ENCODE data around the gene DPP4.
"Not testable (repeated sequence)": the region's sequence is repeated elsewhere in the genome, so short reads cannot be mapped to it uniquely, and the experiment has no call there.

DPP4 gene

DNA sequence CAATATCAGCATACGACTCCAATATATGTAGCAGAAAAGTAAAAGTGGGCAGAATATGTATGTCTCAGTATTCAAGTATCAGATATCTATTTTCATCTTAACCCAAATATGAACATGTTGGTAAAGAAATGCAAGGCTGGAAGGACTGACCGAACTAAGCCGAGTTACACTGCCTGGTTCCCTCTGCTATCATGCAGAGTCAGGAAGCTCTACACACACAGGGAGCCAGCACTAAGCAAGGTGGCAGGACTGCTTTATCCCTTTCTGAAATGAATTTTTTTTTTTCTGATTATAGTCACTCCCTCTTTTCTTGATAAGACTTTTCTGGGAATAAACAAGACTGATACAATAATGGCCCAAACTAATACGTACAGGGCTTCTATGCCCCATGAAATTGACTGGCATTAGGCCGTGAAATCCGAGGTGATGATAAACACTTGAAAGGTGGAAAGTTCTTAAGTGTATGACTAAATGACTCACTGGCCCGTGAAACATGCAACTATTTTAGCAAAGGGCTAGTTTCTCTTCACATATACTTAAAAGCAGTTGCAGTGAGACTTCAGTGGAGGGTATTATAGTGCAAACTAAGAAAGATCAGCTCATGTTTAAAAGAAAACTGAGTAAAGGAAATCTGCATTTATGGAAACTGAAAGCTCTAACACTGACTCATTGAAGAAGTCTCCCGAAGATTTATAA, 14.9 kb downstream of the DPP4 start:
- no peak for DNase-seq

DNA sequence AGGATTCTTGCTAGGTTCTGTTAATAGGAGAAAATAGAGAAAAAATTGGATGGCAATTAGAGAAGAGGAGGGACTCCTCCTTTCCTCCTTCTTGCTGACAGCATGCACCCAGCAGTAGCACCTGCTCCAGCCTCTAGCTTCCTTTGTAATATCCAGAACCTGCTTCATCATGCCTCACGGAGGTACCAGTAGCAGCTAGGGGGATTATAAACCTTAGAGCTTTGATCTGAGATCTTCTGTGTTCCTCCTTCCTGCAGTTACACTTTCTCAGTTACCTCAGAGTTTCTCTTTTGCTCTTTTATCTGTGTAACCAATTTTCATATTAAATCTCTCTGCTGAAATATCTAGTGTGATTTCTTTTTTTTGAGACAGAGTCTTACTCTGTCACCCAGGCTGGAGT, 16.6 kb downstream of the DPP4 start:
- DNase-seq, result no peak

DNA sequence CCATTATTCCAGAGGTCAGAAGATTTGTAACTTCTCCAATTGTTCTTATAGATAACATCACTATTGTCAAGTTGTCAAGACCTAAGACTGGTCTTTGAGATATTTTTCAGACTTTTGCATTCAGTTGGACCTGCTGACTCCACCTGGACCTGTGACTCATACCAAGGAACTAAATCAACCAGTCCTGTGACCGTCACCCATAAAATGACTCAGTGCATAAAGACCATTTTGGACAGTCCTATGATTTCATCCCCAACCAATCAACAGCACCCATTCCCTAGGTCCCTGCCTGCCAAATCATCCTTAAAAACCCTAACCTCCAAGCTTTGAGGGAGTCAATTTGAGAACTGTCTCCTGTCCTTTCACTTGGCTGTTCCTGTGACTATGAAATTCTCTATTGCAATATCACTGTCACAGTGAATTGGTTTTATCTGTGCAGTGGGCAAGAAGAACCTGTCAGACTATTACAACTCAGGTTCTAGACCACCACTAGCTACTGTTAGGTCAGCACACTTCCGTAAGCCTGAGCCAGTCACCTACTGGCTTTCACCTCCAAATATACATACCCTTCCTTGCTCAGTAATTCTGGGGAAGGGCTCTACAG, 17.1 kb downstream of the DPP4 start:
- DNase-seq, result no peak

- no peak for DNase-seq
Observed at GRCh38 chr2:162053808-162054155, 20.2 kb downstream of the DPP4 start.

- no peak for DNase-seq
Observed at GRCh38 chr2:162053066-162053807, 20.8 kb downstream of the DPP4 start.

DNA sequence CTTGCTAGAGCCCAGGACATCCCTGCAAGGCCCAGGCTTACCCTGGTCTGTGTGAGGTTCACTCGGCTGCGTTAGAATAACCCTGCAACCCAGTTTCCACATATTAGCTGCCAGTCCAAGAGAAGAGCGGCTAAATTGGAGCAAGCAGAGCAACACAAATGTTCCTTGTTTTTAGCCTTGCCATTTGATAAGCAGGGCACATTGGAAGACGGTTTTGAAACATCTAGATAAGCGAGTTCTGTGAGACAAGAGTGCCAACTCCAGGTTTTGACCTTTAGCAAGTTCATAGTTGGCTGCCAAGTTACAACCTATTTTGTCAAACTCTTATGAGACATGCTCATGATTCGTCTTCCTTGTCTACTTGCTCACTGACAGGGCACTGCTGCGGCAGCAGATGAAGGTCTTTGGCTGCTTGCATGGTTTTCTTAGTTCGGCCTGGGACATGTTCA, 23.5 kb downstream of the DPP4 start:
- no peak for DNase-seq

DNA sequence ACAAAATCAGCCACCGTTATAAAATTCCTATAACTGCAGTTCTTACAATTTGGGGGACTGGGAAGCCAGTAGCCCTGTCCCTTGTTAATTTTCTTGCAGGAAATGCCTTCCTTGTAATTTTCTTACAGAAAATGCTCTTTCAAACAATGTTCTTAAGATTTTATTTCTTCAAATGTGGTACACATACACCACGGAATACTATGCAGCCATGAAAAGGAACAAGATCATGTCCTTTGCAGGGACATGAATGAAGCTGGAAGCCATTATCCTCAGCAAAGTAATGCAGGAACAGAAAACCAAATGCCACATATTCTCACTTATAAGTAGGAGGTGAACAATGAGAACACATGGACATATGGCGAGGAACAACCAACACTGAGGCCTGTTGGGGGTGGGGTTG, 24.9 kb downstream of the DPP4 start:
- not testable (repeated sequence) for DNase-seq

GRCh38 chr2:162044586-162044985, 29.4 kb downstream of the DPP4 start:
- DNase-seq, result no peak

DNA sequence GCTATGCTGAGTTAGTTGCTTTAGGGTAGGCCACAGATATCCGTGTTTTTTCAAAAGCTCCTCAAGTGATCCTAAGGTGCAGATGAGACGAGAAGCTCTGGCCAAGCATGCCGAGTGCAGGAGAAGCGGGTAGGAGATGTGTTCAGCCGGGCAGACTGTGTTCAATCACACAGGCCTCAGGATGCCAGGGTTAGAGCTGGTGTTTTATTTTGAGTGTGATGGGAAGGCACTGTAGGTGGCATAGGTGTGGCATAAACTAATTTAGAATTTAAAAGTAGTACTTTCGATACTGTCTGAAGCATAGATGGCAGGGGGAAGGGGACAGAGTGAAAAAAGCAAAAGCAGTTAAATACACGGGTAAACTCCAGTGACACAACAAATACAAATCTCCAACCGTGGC, 30.9 kb downstream of the DPP4 start:
- no peak for DNase-seq

DNA sequence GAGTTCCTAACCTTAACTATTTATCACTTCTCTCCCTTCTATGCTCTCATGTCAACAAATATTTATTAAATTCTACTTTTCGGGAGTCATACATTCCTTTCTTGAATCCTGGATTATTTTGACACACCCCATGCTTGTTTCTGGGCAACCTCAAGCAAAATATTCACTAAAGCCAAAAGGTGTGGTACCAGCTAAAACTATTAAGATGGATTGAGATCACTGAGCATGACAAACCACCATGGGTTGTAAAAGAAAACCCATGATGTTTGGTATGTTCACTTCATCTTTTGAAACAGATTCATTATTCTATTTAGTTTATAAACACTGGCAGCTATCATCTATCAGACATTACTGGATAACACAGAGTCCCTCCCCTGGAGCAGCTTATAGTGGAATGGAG, 32.5 kb downstream of the DPP4 start:
- no peak for DNase-seq

DNA sequence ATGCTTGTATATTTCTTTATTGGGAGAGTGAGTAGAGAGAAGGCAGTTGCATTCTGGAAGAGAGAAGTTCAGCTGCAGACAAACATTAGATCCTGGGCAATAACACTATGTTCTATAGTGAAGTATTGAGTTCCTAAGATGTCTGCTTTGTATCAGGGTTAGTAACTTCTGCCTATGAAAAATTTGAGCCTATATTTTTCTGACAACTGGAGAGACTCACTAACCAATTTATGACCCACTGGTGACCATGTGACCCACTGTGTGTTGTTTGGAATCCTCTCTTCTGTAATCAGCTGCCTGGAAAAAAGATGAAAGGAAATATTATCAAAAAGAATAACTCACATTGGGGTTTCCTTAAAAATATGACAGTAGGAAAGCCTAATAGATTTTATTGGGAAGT, 35.3 kb downstream of the DPP4 start:
- no peak for DNase-seq

- no peak for DNase-seq
Observed at GRCh38 chr2:162037886-162038285, 36.1 kb downstream of the DPP4 start.

GRCh38 chr2:162037028-162037795, 36.8 kb downstream of the DPP4 start:
- DNase-seq, result no peak

- no peak for DNase-seq
Observed at GRCh38 chr2:162035981-162036380, 38.0 kb downstream of the DPP4 start.

DNA sequence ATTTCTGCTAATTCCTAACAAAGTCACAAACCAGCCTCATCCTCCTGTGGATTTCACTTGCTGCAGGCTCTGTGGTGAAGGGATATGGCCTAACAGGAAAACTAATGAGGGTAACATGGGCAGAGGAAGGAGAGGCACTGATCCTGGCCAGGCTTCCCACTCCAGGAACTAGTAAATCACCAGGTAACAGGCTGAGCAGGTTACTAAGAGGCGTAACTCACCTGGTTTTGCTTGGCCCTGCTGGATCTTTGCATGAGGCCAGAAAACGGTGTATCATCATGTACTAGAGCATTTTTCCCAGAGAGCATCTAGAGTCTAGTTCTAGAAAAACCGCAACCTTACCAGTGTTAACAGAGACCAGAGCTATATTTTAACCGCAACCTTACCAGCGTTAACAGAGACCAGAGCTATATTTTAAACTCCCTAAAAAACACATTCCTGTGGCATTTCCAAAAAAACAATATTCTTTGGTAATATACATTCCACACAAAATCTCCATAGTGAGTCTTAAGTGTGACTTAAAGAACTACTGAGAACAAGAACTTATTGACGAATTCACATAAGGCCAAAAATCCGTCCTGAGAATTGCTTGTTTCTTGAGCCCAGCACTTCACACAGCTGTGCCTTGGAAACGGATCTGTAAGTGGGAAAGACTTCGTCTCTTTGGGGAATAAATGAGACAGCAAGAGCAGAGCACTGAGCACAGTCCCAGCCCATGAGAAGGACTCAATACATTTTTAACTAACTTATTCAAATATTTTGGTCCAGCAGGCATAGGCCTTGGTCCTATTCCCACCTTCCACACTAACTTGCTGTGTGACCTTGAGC, 43.4 kb downstream of the DPP4 start:
- DNase-seq, result no peak

DNA sequence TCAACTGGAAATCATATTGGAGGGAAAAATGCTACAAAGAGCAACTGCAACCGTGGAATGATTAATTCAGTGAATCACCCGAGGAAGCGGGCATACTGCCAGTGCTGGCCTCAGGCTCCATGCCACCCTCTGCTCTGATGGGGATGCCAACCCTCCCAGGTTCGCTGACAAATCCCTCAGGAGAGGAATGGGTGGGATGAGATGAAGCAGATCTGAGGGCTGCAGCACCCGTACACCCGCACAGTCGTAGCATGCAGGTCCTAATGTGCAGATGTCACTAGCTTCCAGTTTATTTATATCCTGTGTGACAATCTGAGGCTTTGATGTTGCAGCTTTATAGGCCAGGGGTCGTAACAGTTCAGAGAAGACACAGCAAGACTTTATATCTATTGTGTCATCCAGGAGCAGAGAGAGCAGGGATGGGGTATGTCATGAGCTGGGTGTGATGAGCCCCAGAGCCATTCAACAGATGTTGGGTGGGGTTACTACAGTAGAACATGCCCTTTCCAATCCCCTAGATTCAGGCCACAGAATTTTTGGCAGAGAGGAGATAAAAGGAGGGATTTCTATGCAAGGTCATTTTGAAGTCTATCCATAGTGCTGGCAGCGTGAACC, 44.6 kb downstream of the DPP4 start:
- peak in 19 of 51 donors; percentile 2 to 61 (median 8) for DNase-seq

DNA sequence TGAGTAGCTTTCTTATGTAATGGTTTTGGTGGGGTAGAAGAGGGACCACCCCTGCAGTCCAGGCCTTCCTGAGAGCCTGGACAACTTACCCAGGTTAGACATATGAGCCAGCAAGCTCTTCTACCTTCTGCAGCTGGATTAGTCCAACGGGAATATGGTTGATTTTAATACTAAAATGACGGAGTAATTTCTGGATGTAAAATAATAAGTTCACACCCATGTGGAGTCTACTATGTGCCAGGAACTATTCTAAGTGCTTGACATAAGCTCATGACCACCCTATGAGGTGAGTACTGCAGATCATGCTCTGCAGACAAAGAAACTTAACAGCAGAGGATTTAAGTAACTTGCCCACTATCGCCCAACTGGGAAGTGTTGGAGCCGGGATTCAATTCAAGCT, 45.5 kb downstream of the DPP4 start:
- no peak for DNase-seq

DNA sequence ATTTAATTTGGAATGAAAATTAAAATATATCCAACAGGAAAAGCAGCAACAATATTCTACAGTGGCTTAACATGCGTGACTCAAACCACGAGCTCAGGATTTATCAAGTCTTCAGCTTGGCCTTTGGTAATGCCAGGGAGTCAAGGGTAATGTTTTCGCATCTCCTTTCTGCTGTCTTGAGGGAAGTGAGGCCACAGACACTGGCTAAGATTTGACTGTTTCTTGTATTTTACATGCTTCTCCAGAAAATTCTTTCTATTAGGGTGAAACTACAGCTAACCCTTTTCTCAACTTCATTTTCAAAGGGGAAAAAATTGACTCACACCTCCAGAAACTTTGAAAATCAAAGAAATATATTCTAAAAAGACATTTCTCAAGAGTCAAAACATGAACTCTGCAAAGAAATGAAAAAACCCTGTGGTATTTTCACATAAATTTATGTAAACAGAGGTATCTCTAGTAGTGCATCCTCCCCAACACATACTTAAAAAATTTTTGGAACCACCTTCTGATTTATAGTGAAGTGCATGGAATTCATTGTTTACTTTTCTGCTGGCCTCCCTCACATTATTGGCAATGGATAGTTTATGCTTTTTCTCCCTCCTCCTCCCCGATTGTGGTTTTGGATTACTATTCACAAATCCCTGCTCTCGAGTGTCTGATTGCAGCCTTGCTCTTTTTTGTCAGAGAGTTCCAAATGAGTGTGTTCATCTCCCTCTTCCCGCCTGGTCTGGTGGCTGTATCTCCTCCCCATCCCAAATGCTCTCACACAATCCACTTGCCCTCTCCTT, 48.7 kb downstream of the DPP4 start:
- DNase-seq, result no peak

GRCh38 chr2:162022290-162022945, 51.6 kb downstream of the DPP4 start:
- no peak for DNase-seq

Data from hypothalamus (tissue), 51 donors.